HCT116 (cell line): Measurements from ENCODE around the gene TM9SF1. TPM values are rescaled to one million over a fixed set of nuclear protein-coding genes. Genes with fewer than 3 reads are reported as not detected.

Source experiments
- ATAC-seq: fragments of 200-7000 bp; cut with Tn5 transposase; 2 replicates; pipeline ENCODE4 v1.9.1; 2020; ENCODE audit warnings: mild to moderate bottlenecking, moderate library complexity
- BruUV-seq: library from RNA; stranded (reverse); fragments of 400-500 nt; replicated peaks from 2 replicates; lab custom pipeline; 2021; lab: Mats Ljungman, UMichigan
- CTCF ChIA-PET: fragments of 300-600 bp; sonication (Branson Sonifier 250); formaldehyde crosslinking; loops from one replicate; lab custom pipeline; 2021; ENCODE audit warnings: antibody characterized with exemption; lab: Charles Lee
- POLR2A ChIA-PET: fragments of 300-600, 350-600 bp; sonication (Branson Sonifier 250); formaldehyde crosslinking; loops from one replicate; lab custom pipeline; 2021; ENCODE audit warnings: antibody characterized with exemption; lab: Charles Lee
- RAD21 ChIA-PET, 2 experiments: fragments of 300-600 bp; sonication (Branson Sonifier 250); formaldehyde crosslinking; loops; one replicate each; lab custom pipeline; 2023; ENCODE audit warnings: low total read pairs in 2 of 2; ENCODE audit not compliant: uncharacterized antibody in 2 of 2, unreplicated experiment in 2 of 2, low non-redundant PET in 1 of 2; lab: Charles Lee
- DNase-seq: peaks from one replicate; pipeline ENCODE4 v3.0.0-alpha.2; 2010; ENCODE audit warnings: low read depth, low spot score
- H2AFZ ChIP-seq: fragments of 200-600 bp; shearing (Covaris generic), sonication (generic); 2 replicates; pipeline ENCODE4 v1.6.1; 2017; ENCODE audit warnings: low read depth, mixed run types, mixed read lengths, antibody characterized with exemption, low read length; ENCODE audit not compliant: poor library complexity, severe bottlenecking
- H3K27ac ChIP-seq: 2 replicates; pipeline ENCODE4 v1.5.1; 2012; ENCODE audit warnings: low read depth, low read length
- H3K27me3 ChIP-seq: fragments of 200-600 bp; sonication (generic); 2 replicates; pipeline ENCODE4 v1.6.1; 2016; ENCODE audit warnings: mixed run types, low read length, mixed read lengths; ENCODE audit not compliant: insufficient read depth
- H3K36me3 ChIP-seq, 2 experiments: fragments of 200-500 bp in 1 of 2; fragments of 200-600 bp in 1 of 2; sonication (Bioruptor generic) in 1 of 2; sonication (generic) in 1 of 2; 2 replicates each; pipeline versions ENCODE4 v1.5.1 to v1.6.1; 2014 to 2016; ENCODE audit warnings: low read length in 2 of 2, inconsistent platforms in 1 of 2, mixed read lengths in 1 of 2, mixed run types in 1 of 2; ENCODE audit not compliant: insufficient read depth in 2 of 2, control insufficient read depth in 1 of 2
- H3K4me1 ChIP-seq, 2 experiments: fragments of 200-600 bp in 1 of 2; sonication (generic) in 1 of 2; 2 replicates each; pipeline versions ENCODE4 v1.5.1 to v1.6.1; 2012 to 2017; ENCODE audit warnings: low read length in 2 of 2, inconsistent platforms in 1 of 2, mild to moderate bottlenecking in 1 of 2, mixed read lengths in 1 of 2, mixed run types in 1 of 2, moderate library complexity in 1 of 2; ENCODE audit not compliant: insufficient read depth in 2 of 2, control insufficient read depth in 1 of 2
- H3K4me2 ChIP-seq: fragments of 200-600 bp; sonication (generic); 2 replicates; pipeline ENCODE4 v1.6.1; 2017; ENCODE audit warnings: mixed run types, low read length, mixed read lengths
- H3K4me3 ChIP-seq, 2 experiments: fragments of 200-600 bp in 1 of 2; sonication (generic) in 1 of 2; replicated peaks in 1 of 2; 2 replicates each; pipeline ENCODE4 v1.5.1; 2011 to 2016; ENCODE audit warnings: low read length in 2 of 2, control low read depth in 1 of 2, low read depth in 1 of 2, mild to moderate bottlenecking in 1 of 2, mixed read lengths in 1 of 2, mixed run types in 1 of 2
- H3K79me2 ChIP-seq: fragments of 200-600 bp; sonication (generic); 2 replicates; pipeline ENCODE4 v1.6.1; 2017; ENCODE audit warnings: mild to moderate bottlenecking, mixed run types, low read length, moderate library complexity, mixed read lengths; ENCODE audit not compliant: insufficient read depth
- H3K9ac ChIP-seq: fragments of 200-600 bp; sonication (generic); 2 replicates; pipeline ENCODE4 v1.6.1; 2016; ENCODE audit warnings: low read length, mixed read lengths
- H3K9me2 ChIP-seq: fragments of 200-600 bp; sonication (generic), shearing (Covaris generic); 2 replicates; pipeline ENCODE4 v1.6.1; 2017; ENCODE audit warnings: mixed run types, mild to moderate bottlenecking, moderate library complexity; ENCODE audit not compliant: insufficient read depth
- H3K9me3 ChIP-seq, 2 experiments: fragments of 200-500 bp in 1 of 2; fragments of 200-600 bp in 1 of 2; sonication (Bioruptor generic) in 1 of 2; sonication (generic) in 1 of 2; 2 replicates each; pipeline ENCODE4 v1.6.1; 2014 to 2017; ENCODE audit warnings: low read length in 2 of 2, mixed read lengths in 2 of 2, inconsistent platforms in 1 of 2, low read depth in 1 of 2, mild to moderate bottlenecking in 1 of 2, mixed run types in 1 of 2, moderate library complexity in 1 of 2; ENCODE audit not compliant: control insufficient read depth in 1 of 2, insufficient read depth in 1 of 2
- H4K20me1 ChIP-seq: fragments of 200-600 bp; sonication (generic), shearing (Covaris generic); 2 replicates; pipeline ENCODE4 v1.6.1; 2017; ENCODE audit warnings: mixed run types, mild to moderate bottlenecking, moderate library complexity; ENCODE audit not compliant: insufficient read depth
- CBX3 ChIP-seq: IDR thresholded peaks from 2 replicates; pipeline ENCODE4 v1.6.1; 2012; ENCODE audit warnings: low read depth
- CTCF ChIP-seq, 3 experiments: fragments of 200-600 bp in 1 of 3; sonication (generic) in 1 of 3; IDR thresholded peaks in 2 of 3; conservative IDR thresholded peaks in 1 of 3; 2 replicates each; pipeline ENCODE4 v1.5.1; 2012 to 2017; ENCODE audit warnings: low read depth in 2 of 3, low read length in 2 of 3, antibody characterized with exemption in 1 of 3, borderline replicate concordance in 1 of 3, control low read depth in 1 of 3, mild to moderate bottlenecking in 1 of 3, mixed read lengths in 1 of 3, mixed run types in 1 of 3, moderate library complexity in 1 of 3; ENCODE audit not compliant: insufficient read depth in 1 of 3
- EGR1 ChIP-seq: IDR thresholded peaks from 2 replicates; pipeline ENCODE4 v1.6.1; 2012; ENCODE audit warnings: low read depth
- POLR2A ChIP-seq: IDR thresholded peaks from 2 replicates; pipeline ENCODE4 v1.7.0; 2011; ENCODE audit warnings: borderline replicate concordance; ENCODE audit not compliant: insufficient read depth, insufficient read length; ENCODE audit errors: extremely low read depth
- YY1 ChIP-seq: IDR thresholded peaks from 2 replicates; pipeline ENCODE4 v1.6.1; 2011; ENCODE audit warnings: low read length, low read depth, moderate library complexity, mild to moderate bottlenecking; ENCODE audit not compliant: insufficient replicate concordance; ENCODE audit errors: extremely low read depth
- intact Hi-C: fragments of 100-400 bp; cut with micrococcal nuclease; formaldehyde crosslinking; loops from 2 replicates; pipeline ENCODE4 v1.10.0; 2022
- total RNA-seq: library from RNA; stranded (reverse); gene quantifications from one replicate; pipeline ENCODE4 v1.2.1, GENCODE V29; 2021; ENCODE audit not compliant: unreplicated experiment
- TF ChIP-seq, protein P1 (sequence below): IDR thresholded peaks from 2 replicates; pipeline ENCODE4 v1.6.1; 2012; ENCODE audit warnings: low read depth

TM9SF1 gene
- total RNA-seq, 1 experiment from 2014 or later = 35.2 TPM

DNA sequence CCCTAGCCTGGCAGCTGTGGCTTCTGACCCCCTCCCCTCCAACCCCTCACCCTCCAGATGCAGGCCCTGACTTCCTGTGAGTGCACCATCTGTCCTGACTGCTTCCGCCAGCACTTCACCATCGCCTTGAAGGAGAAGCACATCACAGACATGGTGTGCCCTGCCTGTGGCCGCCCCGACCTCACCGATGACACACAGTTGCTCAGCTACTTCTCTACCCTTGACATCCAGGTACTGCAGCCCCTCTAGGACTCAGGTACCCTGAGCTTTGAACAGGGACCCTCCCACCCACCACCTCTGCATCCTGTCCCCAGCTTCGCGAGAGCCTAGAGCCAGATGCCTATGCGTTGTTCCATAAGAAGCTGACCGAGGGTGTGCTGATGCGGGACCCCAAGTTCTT is 40.1 kb downstream of the TM9SF1 start:
- POLR2A ChIA-PET = interaction anchor here (1.0 kb wide), 1 partner anchor 41 kb away, joined by 3 read pairs; the partner anchor contains the start of gene DCAF11
- CTCF ChIA-PET = interaction anchor here (1.9 kb wide), 1 partner anchor 9 kb away, joined by 7 read pairs; the partner anchor contains the start of gene PSME2

More for the DNA sequence above, 40.1 kb downstream of the TM9SF1 start:
- H3K27ac ChIP-seq = no peak overlapping the region
- RAD21 ChIA-PET = no interaction called here
- no peaks in the 10 kb centered on the region for H4K20me1 ChIP-seq
- H3K4me1 ChIP-seq = peaks cover under 1% of the 10 kb centered on the region in 2 experiments; a peak in 2 of 4 replicates
- H2AFZ ChIP-seq = no peak overlapping the region
- peaks cover 8% of the 10 kb centered on the region; the same call in 1 of the 2 replicates for H3K79me2 ChIP-seq
- no peak overlapping the region for H3K4me2 ChIP-seq
- H3K9me3 ChIP-seq = no peaks in the 10 kb centered on the region
- no peaks in the 10 kb centered on the region for H3K9me2 ChIP-seq
- TF ChIP-seq YY1 (no peak), CBX3 (no peak), EGR1 (no peak), POLR2A (no peak), CTCF (IDR thresholded peaks at IDR 0.05 in 2 of 3, conservative IDR thresholded peaks at IDR 0.05 in 1 of 3; ENCODE audit: borderline replicate concordance in 1 of 3, insufficient read depth in 1 of 3, low read depth in 2 of 3, low read length in 2 of 3) (no peak)
- TF ChIP-seq, protein P1, sequence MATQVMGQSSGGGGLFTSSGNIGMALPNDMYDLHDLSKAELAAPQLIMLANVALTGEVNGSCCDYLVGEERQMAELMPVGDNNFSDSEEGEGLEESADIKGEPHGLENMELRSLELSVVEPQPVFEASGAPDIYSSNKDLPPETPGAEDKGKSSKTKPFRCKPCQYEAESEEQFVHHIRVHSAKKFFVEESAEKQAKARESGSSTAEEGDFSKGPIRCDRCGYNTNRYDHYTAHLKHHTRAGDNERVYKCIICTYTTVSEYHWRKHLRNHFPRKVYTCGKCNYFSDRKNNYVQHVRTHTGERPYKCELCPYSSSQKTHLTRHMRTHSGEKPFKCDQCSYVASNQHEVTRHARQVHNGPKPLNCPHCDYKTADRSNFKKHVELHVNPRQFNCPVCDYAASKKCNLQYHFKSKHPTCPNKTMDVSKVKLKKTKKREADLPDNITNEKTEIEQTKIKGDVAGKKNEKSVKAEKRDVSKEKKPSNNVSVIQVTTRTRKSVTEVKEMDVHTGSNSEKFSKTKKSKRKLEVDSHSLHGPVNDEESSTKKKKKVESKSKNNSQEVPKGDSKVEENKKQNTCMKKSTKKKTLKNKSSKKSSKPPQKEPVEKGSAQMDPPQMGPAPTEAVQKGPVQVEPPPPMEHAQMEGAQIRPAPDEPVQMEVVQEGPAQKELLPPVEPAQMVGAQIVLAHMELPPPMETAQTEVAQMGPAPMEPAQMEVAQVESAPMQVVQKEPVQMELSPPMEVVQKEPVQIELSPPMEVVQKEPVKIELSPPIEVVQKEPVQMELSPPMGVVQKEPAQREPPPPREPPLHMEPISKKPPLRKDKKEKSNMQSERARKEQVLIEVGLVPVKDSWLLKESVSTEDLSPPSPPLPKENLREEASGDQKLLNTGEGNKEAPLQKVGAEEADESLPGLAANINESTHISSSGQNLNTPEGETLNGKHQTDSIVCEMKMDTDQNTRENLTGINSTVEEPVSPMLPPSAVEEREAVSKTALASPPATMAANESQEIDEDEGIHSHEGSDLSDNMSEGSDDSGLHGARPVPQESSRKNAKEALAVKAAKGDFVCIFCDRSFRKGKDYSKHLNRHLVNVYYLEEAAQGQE = no peak
- intact Hi-C loops = no loop called here
- H3K36me3 ChIP-seq = peaks cover 46 to 57% of the 10 kb centered on the region in 2 experiments
- H3K27me3 ChIP-seq = no peaks in the 10 kb centered on the region
- H3K9ac ChIP-seq = no peak overlapping the region
- no TSS peak for BruUV-seq
- no peak overlapping the region for H3K4me3 ChIP-seq
- ATAC-seq (no peak), DNase-seq (no peak)
